Kidney epithelial cell (primary cell): ENCODE measurements around the gene NID1. TPM values are rescaled to one million over a fixed set of nuclear protein-coding genes. Genes with fewer than 3 reads are reported as not detected.
"Not testable (repeated sequence)": the region's sequence is repeated elsewhere in the genome, so short reads cannot be mapped to it uniquely, and the experiment has no call there.

ENCODE experiments used
- DNase-seq: peaks from one replicate; pipeline ENCODE4 v3.0.0-alpha.2; 2010; ENCODE audit warnings: low read depth
- H3K27me3 ChIP-seq: 2 replicates; pipeline ENCODE4 v1.6.0; 2011; ENCODE audit warnings: low read length; ENCODE audit not compliant: control insufficient read depth, insufficient read depth
- H3K36me3 ChIP-seq: 2 replicates; pipeline ENCODE4 v1.5.1; 2011; ENCODE audit warnings: low read length; ENCODE audit not compliant: control insufficient read depth, insufficient read depth
- H3K4me3 ChIP-seq: 2 replicates; pipeline ENCODE4 v1.5.1; 2011; ENCODE audit warnings: low read depth, mild to moderate bottlenecking, control low read depth, low read length
- CTCF ChIP-seq: IDR thresholded peaks from 2 replicates; pipeline ENCODE4 v1.5.1; 2011; ENCODE audit warnings: mild to moderate bottlenecking, moderate library complexity, low read length, control low read depth, inconsistent platforms; ENCODE audit not compliant: insufficient read depth, poor library complexity, severe bottlenecking
- total RNA-seq: library from RNA; depleted of rRNA; stranded (reverse); fragments of >200 nt; gene quantifications from 2 replicates; pipeline ENCODE4 v1.2.3, GENCODE V29; 2015

The NID1 gene
- total RNA-seq, 1 donor from 2014 or later, result 21.2 TPM

- no peak overlapping the region for H3K4me3 ChIP-seq
- DNase-seq, result no peak
- H3K27me3 ChIP-seq, result no peaks in the 10 kb centered on the region
- TF ChIP-seq CTCF, result no peak
- H3K36me3 ChIP-seq, result no peaks in the 10 kb centered on the region
Measured at GRCh38 chr1:235980976-235981375, 83.9 kb downstream of the NID1 start.

- H3K36me3 ChIP-seq, result no peaks in the 10 kb centered on the region
Measured at GRCh38 chr1:235979716-235980333, 85.1 kb downstream of the NID1 start.

GRCh38 chr1:235979176-235979575 lies 85.7 kb downstream of the NID1 start:
- H3K36me3 ChIP-seq, result no peaks in the 10 kb centered on the region
- DNase-seq, result no peak
- no peaks in the 10 kb centered on the region for H3K27me3 ChIP-seq
- no peak for TF ChIP-seq CTCF
- no peak overlapping the region for H3K4me3 ChIP-seq

More at GRCh38 chr1:235979716-235980333, 85.1 kb downstream of the NID1 start:
- H3K4me3 ChIP-seq, result no peak overlapping the region
- no peak for TF ChIP-seq CTCF
- no peaks in the 10 kb centered on the region for H3K27me3 ChIP-seq
- DNase-seq, result no peak

GRCh38 chr1:235976490-235976889 lies 88.4 kb downstream of the NID1 start:
- Histone ChIP-seq H3K36me3 (no peaks in the 10 kb centered on the region), H3K27me3 (no peaks in the 10 kb centered on the region), H3K4me3 (no peak overlapping the region)
- no peak for DNase-seq
- TF ChIP-seq CTCF, result no peak

- TF ChIP-seq CTCF, result no peak
- no peak overlapping the region for H3K4me3 ChIP-seq
- no peaks in the 10 kb centered on the region for H3K27me3 ChIP-seq
- DNase-seq, result no peak
- no peaks in the 10 kb centered on the region for H3K36me3 ChIP-seq
Measured at GRCh38 chr1:235974616-235975015, 90.3 kb downstream of the NID1 start.

GRCh38 chr1:235972691-235973090 lies 92.2 kb downstream of the NID1 start:
- H3K4me3 ChIP-seq, DNase-seq, H3K27me3 ChIP-seq, H3K36me3 ChIP-seq: not testable (repeated sequence)
